GM23338 (cell line): ENCODE data around the gene L2HGDH.

Source experiments
- CREB1 ChIP-seq: fragments of 250-450 bp; sonication (Bioruptor Pico); IDR thresholded peaks from 2 replicates; pipeline ENCODE4 v1.5.0; 2020; ENCODE audit warnings: low read depth, mild to moderate bottlenecking, moderate library complexity
- EZH2 ChIP-seq: fragments of 200-600 bp; sonication (generic); IDR thresholded peaks from one replicate; pipeline ENCODE4 v1.8.0; 2017; ENCODE audit warnings: antibody characterized with exemption, mild to moderate bottlenecking, low read depth; ENCODE audit not compliant: unreplicated experiment
- EZH2phosphoT487 ChIP-seq: fragments of 200-600 bp; sonication (generic); IDR thresholded peaks from one replicate; pipeline ENCODE4 v1.8.1; 2018; ENCODE audit warnings: antibody characterized with exemption; ENCODE audit not compliant: unreplicated experiment
- JUNB ChIP-seq: IDR thresholded peaks from one replicate; pipeline ENCODE4 v1.6.1; 2016; ENCODE audit warnings: antibody characterized with exemption; ENCODE audit not compliant: unreplicated experiment
- NANOG ChIP-seq: IDR thresholded peaks from 2 replicates; pipeline ENCODE4 v1.6.1; 2016; ENCODE audit warnings: antibody characterized with exemption, borderline replicate concordance
- POLR2AphosphoS5 ChIP-seq: IDR thresholded peaks from 2 replicates; pipeline ENCODE4 v1.6.1; 2016; ENCODE audit warnings: antibody characterized with exemption, low read depth
- STAT1 ChIP-seq: IDR thresholded peaks from one replicate; pipeline ENCODE4 v1.6.1; 2016; ENCODE audit warnings: antibody characterized with exemption; ENCODE audit not compliant: unreplicated experiment
- ZNF114 ChIP-seq: fragments of 250-450 bp; sonication (Bioruptor Pico); IDR thresholded peaks from 2 replicates; pipeline ENCODE4 v1.5.0; 2020; ENCODE audit warnings: mild to moderate bottlenecking, moderate library complexity
- ZNF331 ChIP-seq: fragments of 250-450 bp; sonication (Bioruptor Pico); IDR thresholded peaks from 2 replicates; pipeline ENCODE4 v1.5.0; 2020; ENCODE audit warnings: low read depth, mild to moderate bottlenecking, moderate library complexity
- TF ChIP-seq, protein P1 (sequence below), 2 experiments: fragments of 200-600 bp in 1 of 2; sonication (generic) in 1 of 2; conservative IDR thresholded peaks; 2 replicates each; pipeline versions ENCODE4 v1.5.1 to v1.6.1; 2016 to 2017; ENCODE audit warnings: antibody characterized with exemption in 2 of 2, low read depth in 2 of 2, mild to moderate bottlenecking in 2 of 2, moderate library complexity in 1 of 2
- TF ChIP-seq, protein P2 (sequence below): IDR thresholded peaks from one replicate; pipeline ENCODE4 v1.6.1; 2018; ENCODE audit warnings: antibody characterized with exemption; ENCODE audit not compliant: unreplicated experiment
- TF ChIP-seq, protein P3 (sequence below): IDR thresholded peaks from 2 replicates; pipeline ENCODE4 v1.6.1; 2016; ENCODE audit warnings: antibody characterized with exemption
- TF ChIP-seq, protein P4 (sequence below): fragments of 250-450 bp; sonication (Bioruptor Pico); IDR thresholded peaks from 2 replicates; pipeline ENCODE4 v1.5.0; 2020; ENCODE audit warnings: mild to moderate bottlenecking, moderate library complexity

DNA sequence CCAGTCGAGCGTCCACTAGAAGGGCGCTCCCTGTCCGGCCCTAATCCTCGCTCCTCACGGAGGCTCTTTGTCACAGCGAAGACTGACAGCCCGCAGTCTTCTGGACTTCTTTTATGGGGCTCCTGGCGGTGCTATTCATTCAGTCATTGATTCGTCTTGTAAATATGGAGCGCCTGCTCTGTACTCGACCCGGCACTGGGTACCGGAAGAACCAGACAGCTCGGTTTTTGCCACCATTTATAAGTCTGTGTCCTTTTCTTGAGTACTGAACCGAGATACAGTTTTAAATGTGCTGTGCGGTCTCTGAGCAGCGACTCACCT is 665 bp upstream of the L2HGDH start:
- TF ChIP-seq, protein P1, sequence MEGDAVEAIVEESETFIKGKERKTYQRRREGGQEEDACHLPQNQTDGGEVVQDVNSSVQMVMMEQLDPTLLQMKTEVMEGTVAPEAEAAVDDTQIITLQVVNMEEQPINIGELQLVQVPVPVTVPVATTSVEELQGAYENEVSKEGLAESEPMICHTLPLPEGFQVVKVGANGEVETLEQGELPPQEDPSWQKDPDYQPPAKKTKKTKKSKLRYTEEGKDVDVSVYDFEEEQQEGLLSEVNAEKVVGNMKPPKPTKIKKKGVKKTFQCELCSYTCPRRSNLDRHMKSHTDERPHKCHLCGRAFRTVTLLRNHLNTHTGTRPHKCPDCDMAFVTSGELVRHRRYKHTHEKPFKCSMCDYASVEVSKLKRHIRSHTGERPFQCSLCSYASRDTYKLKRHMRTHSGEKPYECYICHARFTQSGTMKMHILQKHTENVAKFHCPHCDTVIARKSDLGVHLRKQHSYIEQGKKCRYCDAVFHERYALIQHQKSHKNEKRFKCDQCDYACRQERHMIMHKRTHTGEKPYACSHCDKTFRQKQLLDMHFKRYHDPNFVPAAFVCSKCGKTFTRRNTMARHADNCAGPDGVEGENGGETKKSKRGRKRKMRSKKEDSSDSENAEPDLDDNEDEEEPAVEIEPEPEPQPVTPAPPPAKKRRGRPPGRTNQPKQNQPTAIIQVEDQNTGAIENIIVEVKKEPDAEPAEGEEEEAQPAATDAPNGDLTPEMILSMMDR (conservative IDR thresholded peaks at IDR 0.05; ENCODE audit: low read depth in 2 of 2) = no peak
- no peak for TF ChIP-seq EZH2
- no peak for TF ChIP-seq EZH2phosphoT487
- no peak for TF ChIP-seq CREB1
- no peak for TF ChIP-seq POLR2AphosphoS5
- TF ChIP-seq JUNB = no peak
- no peak for TF ChIP-seq NANOG
- TF ChIP-seq, protein P2, sequence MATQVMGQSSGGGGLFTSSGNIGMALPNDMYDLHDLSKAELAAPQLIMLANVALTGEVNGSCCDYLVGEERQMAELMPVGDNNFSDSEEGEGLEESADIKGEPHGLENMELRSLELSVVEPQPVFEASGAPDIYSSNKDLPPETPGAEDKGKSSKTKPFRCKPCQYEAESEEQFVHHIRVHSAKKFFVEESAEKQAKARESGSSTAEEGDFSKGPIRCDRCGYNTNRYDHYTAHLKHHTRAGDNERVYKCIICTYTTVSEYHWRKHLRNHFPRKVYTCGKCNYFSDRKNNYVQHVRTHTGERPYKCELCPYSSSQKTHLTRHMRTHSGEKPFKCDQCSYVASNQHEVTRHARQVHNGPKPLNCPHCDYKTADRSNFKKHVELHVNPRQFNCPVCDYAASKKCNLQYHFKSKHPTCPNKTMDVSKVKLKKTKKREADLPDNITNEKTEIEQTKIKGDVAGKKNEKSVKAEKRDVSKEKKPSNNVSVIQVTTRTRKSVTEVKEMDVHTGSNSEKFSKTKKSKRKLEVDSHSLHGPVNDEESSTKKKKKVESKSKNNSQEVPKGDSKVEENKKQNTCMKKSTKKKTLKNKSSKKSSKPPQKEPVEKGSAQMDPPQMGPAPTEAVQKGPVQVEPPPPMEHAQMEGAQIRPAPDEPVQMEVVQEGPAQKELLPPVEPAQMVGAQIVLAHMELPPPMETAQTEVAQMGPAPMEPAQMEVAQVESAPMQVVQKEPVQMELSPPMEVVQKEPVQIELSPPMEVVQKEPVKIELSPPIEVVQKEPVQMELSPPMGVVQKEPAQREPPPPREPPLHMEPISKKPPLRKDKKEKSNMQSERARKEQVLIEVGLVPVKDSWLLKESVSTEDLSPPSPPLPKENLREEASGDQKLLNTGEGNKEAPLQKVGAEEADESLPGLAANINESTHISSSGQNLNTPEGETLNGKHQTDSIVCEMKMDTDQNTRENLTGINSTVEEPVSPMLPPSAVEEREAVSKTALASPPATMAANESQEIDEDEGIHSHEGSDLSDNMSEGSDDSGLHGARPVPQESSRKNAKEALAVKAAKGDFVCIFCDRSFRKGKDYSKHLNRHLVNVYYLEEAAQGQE = no peak
- TF ChIP-seq ZNF331 (CRISPR knock-in tag) = no peak
- no peak for TF ChIP-seq ZNF114 (CRISPR knock-in tag)
- TF ChIP-seq STAT1 = no peak
- TF ChIP-seq, protein P3, sequence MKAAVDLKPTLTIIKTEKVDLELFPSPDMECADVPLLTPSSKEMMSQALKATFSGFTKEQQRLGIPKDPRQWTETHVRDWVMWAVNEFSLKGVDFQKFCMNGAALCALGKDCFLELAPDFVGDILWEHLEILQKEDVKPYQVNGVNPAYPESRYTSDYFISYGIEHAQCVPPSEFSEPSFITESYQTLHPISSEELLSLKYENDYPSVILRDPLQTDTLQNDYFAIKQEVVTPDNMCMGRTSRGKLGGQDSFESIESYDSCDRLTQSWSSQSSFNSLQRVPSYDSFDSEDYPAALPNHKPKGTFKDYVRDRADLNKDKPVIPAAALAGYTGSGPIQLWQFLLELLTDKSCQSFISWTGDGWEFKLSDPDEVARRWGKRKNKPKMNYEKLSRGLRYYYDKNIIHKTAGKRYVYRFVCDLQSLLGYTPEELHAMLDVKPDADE = no peak
- TF ChIP-seq, protein P4, sequence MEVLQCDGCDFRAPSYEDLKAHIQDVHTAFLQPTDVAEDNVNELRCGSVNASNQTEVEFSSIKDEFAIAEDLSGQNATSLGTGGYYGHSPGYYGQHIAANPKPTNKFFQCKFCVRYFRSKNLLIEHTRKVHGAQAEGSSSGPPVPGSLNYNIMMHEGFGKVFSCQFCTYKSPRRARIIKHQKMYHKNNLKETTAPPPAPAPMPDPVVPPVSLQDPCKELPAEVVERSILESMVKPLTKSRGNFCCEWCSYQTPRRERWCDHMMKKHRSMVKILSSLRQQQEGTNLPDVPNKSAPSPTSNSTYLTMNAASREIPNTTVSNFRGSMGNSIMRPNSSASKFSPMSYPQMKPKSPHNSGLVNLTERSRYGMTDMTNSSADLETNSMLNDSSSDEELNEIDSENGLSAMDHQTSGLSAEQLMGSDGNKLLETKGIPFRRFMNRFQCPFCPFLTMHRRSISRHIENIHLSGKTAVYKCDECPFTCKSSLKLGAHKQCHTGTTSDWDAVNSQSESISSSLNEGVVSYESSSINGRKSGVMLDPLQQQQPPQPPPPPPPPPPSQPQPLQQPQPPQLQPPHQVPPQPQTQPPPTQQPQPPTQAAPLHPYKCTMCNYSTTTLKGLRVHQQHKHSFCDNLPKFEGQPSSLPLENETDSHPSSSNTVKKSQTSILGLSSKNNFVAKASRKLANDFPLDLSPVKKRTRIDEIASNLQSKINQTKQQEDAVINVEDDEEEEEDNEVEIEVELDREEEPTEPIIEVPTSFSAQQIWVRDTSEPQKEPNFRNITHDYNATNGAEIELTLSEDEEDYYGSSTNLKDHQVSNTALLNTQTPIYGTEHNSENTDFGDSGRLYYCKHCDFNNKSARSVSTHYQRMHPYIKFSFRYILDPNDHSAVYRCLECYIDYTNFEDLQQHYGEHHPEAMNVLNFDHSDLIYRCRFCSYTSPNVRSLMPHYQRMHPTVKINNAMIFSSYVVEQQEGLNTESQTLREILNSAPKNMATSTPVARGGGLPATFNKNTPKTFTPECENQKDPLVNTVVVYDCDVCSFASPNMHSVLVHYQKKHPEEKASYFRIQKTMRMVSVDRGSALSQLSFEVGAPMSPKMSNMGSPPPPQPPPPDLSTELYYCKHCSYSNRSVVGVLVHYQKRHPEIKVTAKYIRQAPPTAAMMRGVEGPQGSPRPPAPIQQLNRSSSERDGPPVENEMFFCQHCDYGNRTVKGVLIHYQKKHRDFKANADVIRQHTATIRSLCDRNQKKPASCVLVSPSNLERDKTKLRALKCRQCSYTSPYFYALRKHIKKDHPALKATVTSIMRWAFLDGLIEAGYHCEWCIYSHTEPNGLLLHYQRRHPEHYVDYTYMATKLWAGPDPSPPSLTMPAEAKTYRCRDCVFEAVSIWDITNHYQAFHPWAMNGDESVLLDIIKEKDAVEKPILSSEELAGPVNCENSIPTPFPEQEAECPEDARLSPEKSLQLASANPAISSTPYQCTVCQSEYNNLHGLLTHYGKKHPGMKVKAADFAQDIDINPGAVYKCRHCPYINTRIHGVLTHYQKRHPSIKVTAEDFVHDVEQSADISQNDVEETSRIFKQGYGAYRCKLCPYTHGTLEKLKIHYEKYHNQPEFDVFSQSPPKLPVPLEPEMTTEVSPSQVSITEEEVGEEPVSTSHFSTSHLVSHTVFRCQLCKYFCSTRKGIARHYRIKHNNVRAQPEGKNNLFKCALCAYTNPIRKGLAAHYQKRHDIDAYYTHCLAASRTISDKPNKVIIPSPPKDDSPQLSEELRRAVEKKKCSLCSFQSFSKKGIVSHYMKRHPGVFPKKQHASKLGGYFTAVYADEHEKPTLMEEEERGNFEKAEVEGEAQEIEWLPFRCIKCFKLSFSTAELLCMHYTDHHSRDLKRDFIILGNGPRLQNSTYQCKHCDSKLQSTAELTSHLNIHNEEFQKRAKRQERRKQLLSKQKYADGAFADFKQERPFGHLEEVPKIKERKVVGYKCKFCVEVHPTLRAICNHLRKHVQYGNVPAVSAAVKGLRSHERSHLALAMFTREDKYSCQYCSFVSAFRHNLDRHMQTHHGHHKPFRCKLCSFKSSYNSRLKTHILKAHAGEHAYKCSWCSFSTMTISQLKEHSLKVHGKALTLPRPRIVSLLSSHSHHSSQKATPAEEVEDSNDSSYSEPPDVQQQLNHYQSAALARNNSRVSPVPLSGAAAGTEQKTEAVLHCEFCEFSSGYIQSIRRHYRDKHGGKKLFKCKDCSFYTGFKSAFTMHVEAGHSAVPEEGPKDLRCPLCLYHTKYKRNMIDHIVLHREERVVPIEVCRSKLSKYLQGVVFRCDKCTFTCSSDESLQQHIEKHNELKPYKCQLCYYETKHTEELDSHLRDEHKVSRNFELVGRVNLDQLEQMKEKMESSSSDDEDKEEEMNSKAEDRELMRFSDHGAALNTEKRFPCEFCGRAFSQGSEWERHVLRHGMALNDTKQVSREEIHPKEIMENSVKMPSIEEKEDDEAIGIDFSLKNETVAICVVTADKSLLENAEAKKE (CRISPR knock-in tag) = no peak
